Panc1 (cell line): Measurements from ENCODE around the gene VAV3.

Experiments used
- REST ChIP-seq, 2 experiments: IDR thresholded peaks; 2 replicates each; pipeline ENCODE4 v1.6.1; 2011 to 2012; ENCODE audit warnings: low read depth in 2 of 2, control low read depth in 1 of 2, low read length in 1 of 2, mild to moderate bottlenecking in 1 of 2, moderate library complexity in 1 of 2; ENCODE audit not compliant: insufficient read depth in 1 of 2
- TCF7L2 ChIP-seq: IDR thresholded peaks from 2 replicates; pipeline ENCODE4 v1.6.1; 2011; ENCODE audit warnings: mild to moderate bottlenecking, low read depth, low read length, inconsistent platforms
- TF ChIP-seq, protein P1 (sequence below): fragments of 450-650 bp; IDR thresholded peaks from 2 replicates; pipeline ENCODE4 v1.5.1; 2017; ENCODE audit warnings: mild to moderate bottlenecking

DNA sequence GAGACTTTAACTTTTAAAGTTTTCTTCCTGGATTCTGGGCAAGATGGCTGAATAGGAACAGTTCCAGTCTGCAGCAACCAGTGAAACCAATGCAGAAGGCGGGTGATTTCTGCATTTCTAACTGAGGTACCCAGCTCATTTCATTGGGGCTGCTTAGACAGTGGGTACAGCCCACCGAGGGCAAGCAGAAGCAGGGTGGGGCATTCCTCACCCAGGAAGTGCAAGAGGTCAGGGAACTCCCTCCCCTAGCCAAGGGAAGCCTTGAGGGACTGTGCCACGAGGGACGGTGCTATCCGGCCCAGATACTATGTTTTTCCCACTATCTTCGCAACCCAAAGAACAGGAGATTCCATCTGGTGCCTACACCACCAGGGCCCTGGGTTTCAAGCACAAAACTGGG, 121.0 kb downstream of the VAV3 start:
- TF ChIP-seq, protein P1, sequence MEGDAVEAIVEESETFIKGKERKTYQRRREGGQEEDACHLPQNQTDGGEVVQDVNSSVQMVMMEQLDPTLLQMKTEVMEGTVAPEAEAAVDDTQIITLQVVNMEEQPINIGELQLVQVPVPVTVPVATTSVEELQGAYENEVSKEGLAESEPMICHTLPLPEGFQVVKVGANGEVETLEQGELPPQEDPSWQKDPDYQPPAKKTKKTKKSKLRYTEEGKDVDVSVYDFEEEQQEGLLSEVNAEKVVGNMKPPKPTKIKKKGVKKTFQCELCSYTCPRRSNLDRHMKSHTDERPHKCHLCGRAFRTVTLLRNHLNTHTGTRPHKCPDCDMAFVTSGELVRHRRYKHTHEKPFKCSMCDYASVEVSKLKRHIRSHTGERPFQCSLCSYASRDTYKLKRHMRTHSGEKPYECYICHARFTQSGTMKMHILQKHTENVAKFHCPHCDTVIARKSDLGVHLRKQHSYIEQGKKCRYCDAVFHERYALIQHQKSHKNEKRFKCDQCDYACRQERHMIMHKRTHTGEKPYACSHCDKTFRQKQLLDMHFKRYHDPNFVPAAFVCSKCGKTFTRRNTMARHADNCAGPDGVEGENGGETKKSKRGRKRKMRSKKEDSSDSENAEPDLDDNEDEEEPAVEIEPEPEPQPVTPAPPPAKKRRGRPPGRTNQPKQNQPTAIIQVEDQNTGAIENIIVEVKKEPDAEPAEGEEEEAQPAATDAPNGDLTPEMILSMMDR: no peak
- TF ChIP-seq REST (IDR thresholded peaks at IDR 0.05; ENCODE audit: insufficient read depth in 1 of 2, low read depth in 2 of 2, low read length in 1 of 2) (no peak), TCF7L2 (no peak)
